22Rv1 (cell line): ENCODE measurements around the gene TUBA3E.
"Not testable (repeated sequence)": the region's sequence is repeated elsewhere in the genome, so short reads cannot be mapped to it uniquely, and the experiment has no call there.

Experiments
- CTCF ChIP-seq: fragments of 450-650 bp; IDR thresholded peaks from 2 replicates; pipeline ENCODE4 v1.5.1; 2017; ENCODE audit warnings: mild to moderate bottlenecking
- ZFX ChIP-seq: fragments of 450-650 bp; IDR thresholded peaks from 2 replicates; pipeline ENCODE4 v1.6.1; 2017; ENCODE audit warnings: antibody characterized with exemption, borderline replicate concordance

GRCh38 chr2:130196052-130196451, 2.2 kb downstream of the TUBA3E start:
- TF ChIP-seq CTCF, ZFX: not testable (repeated sequence)
